ENCODE measurements around the gene SLC17A5.
A peak's percentile ranks its signal among the peaks of the same experiment; 100 is the strongest.

Gene SLC17A5

DNA sequence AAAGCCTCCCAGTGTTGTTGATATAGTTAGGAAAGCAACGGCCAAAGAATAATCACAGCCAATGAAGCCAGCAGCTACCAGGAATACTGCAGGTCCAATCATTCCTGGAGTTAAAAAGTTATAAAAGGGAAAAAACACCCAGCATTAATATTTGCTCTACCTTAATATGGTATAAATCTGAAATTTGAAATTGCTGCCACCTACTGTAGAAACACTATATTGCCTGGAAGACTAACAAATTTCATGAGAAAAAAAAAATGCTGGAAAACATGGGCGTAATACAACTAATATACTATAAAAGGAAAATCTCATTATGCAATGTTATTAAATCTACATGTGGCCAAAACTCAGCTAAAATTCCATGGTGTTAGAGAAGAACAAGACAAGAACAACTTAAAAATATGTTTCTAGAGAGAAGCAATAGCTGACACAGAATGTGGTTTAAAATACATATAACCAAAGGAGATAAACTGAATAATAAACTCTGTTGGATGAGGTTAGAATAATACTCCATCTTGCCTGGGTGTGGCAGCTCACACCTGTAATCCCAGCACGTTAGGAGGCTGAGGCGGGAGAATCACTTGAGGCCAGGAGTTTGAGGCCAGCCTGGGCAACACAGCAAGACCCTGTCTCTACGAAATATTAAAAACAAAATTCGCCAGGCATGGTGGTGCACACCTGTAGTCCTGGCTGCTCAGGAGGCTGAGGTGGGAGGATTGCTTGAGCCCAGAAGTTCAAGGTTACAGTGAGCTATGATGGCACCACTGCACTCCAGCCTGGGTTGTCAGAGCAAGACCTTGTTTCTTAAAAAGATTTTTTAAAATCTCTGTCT is 43.1 kb downstream of the SLC17A5 start:
- H3K9me3 ChIP-seq (replicated peaks; ENCODE audit: insufficient read depth, low read length) = no peaks in the 10 kb centered on the region
- no peaks in the 10 kb centered on the region for H4K20me1 ChIP-seq (ENCODE audit: insufficient read depth, low read length)
- H3K4me1 ChIP-seq (ENCODE audit: low read length) = no peaks in the 10 kb centered on the region
- no peaks in the 10 kb centered on the region for H3K27me3 ChIP-seq (replicated peaks; ENCODE audit: insufficient read depth, low read length)
- H3K79me2 ChIP-seq (ENCODE audit: low read length) = no peaks in the 10 kb centered on the region
- no peak overlapping the region for H3K4me2 ChIP-seq (ENCODE audit: low read depth, low read length)
- peak; percentile 44 for DNase-seq
- no peak overlapping the region for H2AFZ ChIP-seq (ENCODE audit: low read length)
- no peaks in the 10 kb centered on the region for H3K9me2 ChIP-seq (replicated peaks; ENCODE audit: insufficient read depth, low read length)
- TF ChIP-seq EZH2 (optimal IDR thresholded peaks at IDR 0.05; ENCODE audit: low read depth, low read length) = no peak
- TF ChIP-seq, protein P1, sequence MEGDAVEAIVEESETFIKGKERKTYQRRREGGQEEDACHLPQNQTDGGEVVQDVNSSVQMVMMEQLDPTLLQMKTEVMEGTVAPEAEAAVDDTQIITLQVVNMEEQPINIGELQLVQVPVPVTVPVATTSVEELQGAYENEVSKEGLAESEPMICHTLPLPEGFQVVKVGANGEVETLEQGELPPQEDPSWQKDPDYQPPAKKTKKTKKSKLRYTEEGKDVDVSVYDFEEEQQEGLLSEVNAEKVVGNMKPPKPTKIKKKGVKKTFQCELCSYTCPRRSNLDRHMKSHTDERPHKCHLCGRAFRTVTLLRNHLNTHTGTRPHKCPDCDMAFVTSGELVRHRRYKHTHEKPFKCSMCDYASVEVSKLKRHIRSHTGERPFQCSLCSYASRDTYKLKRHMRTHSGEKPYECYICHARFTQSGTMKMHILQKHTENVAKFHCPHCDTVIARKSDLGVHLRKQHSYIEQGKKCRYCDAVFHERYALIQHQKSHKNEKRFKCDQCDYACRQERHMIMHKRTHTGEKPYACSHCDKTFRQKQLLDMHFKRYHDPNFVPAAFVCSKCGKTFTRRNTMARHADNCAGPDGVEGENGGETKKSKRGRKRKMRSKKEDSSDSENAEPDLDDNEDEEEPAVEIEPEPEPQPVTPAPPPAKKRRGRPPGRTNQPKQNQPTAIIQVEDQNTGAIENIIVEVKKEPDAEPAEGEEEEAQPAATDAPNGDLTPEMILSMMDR (IDR thresholded peaks at IDR 0.05; ENCODE audit: low read length) = peak; percentile 66
- H3F3A ChIP-seq (ENCODE audit: insufficient read depth, low read length) = no peaks in the 10 kb centered on the region
- H3K36me3 ChIP-seq (replicated peaks; ENCODE audit: insufficient read depth, low read length) = no peaks in the 10 kb centered on the region
- no peak overlapping the region for H3K27ac ChIP-seq (ENCODE audit: low read length)
- H3K4me3 ChIP-seq (ENCODE audit: low read length) = no peak overlapping the region
- no peak overlapping the region for H3K9ac ChIP-seq (ENCODE audit: low read length)

DNA sequence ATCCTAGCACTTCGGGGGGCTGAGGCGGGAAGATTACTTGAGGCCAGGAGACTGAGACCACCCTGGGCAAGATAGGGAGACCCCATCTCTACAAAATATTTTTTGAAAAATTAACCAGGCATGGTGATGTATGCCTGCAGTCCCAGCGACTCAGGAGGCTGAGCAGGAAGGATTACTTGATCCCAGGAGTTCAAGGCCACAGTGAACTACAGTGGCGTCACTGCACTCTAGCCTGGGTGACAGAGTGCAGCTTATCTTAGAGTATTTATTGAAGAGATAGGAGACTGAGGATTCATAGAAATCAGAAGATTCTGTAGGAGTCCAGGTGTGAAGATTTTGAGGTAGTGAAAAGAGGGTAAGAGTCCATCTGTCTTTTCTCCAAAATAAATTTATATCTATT is 45.0 kb downstream of the SLC17A5 start:
- no peaks in the 10 kb centered on the region for H4K20me1 ChIP-seq (ENCODE audit: insufficient read depth, low read length)
- no peak overlapping the region for H3K4me3 ChIP-seq (ENCODE audit: low read length)
- no peaks in the 10 kb centered on the region for H3K36me3 ChIP-seq (replicated peaks; ENCODE audit: insufficient read depth, low read length)
- H3K27me3 ChIP-seq (replicated peaks; ENCODE audit: insufficient read depth, low read length) = no peaks in the 10 kb centered on the region
- TF ChIP-seq EZH2 (optimal IDR thresholded peaks at IDR 0.05; ENCODE audit: low read depth, low read length) (no peak), EZH2phosphoT487 (IDR thresholded peaks at IDR 0.05; ENCODE audit: low read length) (no peak)
- TF ChIP-seq, protein P1 (IDR thresholded peaks at IDR 0.05; ENCODE audit: low read length) = no peak
- DNase-seq = no peak
- H3K4me1 ChIP-seq (ENCODE audit: low read length) = no peaks in the 10 kb centered on the region
- H3F3A ChIP-seq (ENCODE audit: insufficient read depth, low read length) = no peaks in the 10 kb centered on the region
- no peaks in the 10 kb centered on the region for H3K79me2 ChIP-seq (ENCODE audit: low read length)
- H3K27ac ChIP-seq (ENCODE audit: low read length) = no peak overlapping the region
- no peak overlapping the region for H3K9ac ChIP-seq (ENCODE audit: low read length)
- no peaks in the 10 kb centered on the region for H3K9me3 ChIP-seq (replicated peaks; ENCODE audit: insufficient read depth, low read length)
- no peak overlapping the region for H3K4me2 ChIP-seq (ENCODE audit: low read depth, low read length)
- no peak overlapping the region for H2AFZ ChIP-seq (ENCODE audit: low read length)
- H3K9me2 ChIP-seq (replicated peaks; ENCODE audit: insufficient read depth, low read length) = no peaks in the 10 kb centered on the region

- H3K9me3 ChIP-seq (replicated peaks; ENCODE audit: insufficient read depth, low read length) = no peaks in the 10 kb centered on the region
- DNase-seq = no peak
- no peak for TF ChIP-seq EZH2 (optimal IDR thresholded peaks at IDR 0.05; ENCODE audit: low read depth, low read length)
- TF ChIP-seq EZH2phosphoT487 (IDR thresholded peaks at IDR 0.05; ENCODE audit: low read length) = no peak
- TF ChIP-seq, protein P1 (IDR thresholded peaks at IDR 0.05; ENCODE audit: low read length) = no peak
- H3K79me2 ChIP-seq (ENCODE audit: low read length) = no peaks in the 10 kb centered on the region
- no peak overlapping the region for H2AFZ ChIP-seq (ENCODE audit: low read length)
- H3K4me1 ChIP-seq (ENCODE audit: low read length) = no peaks in the 10 kb centered on the region
- H3K9me2 ChIP-seq (replicated peaks; ENCODE audit: insufficient read depth, low read length) = no peaks in the 10 kb centered on the region
- no peaks in the 10 kb centered on the region for H3K36me3 ChIP-seq (replicated peaks; ENCODE audit: insufficient read depth, low read length)
- H3K4me2 ChIP-seq (ENCODE audit: low read depth, low read length) = no peak overlapping the region
- H3K27ac ChIP-seq (ENCODE audit: low read length) = no peak overlapping the region
- no peaks in the 10 kb centered on the region for H3K27me3 ChIP-seq (replicated peaks; ENCODE audit: insufficient read depth, low read length)
- H3K9ac ChIP-seq (ENCODE audit: low read length) = no peak overlapping the region
- H3K4me3 ChIP-seq (ENCODE audit: low read length) = no peak overlapping the region
- H4K20me1 ChIP-seq (ENCODE audit: insufficient read depth, low read length) = no peaks in the 10 kb centered on the region
- H3F3A ChIP-seq (ENCODE audit: insufficient read depth, low read length) = no peaks in the 10 kb centered on the region
These were observed 47.4 kb downstream of the SLC17A5 start for GRCh38 chr6:73606428-73606827.

Data from MM.1S (cell line).